Measurements from ENCODE around the gene PTPRN2. TPM values are rescaled to one million over a fixed set of nuclear protein-coding genes. Genes with fewer than 3 reads are reported as not detected.

PTPRN2 gene
- total and polyA plus RNA-seq, 2 donors (not counting 3 experiments of a cell fraction or from before 2014, with no cell fraction given) = 0.62 to 0.88 TPM

- TF ChIP-seq MAX (IDR thresholded peaks at IDR 0.05; ENCODE audit: insufficient read depth, insufficient read length) = no peak
- TF ChIP-seq, protein P1, sequence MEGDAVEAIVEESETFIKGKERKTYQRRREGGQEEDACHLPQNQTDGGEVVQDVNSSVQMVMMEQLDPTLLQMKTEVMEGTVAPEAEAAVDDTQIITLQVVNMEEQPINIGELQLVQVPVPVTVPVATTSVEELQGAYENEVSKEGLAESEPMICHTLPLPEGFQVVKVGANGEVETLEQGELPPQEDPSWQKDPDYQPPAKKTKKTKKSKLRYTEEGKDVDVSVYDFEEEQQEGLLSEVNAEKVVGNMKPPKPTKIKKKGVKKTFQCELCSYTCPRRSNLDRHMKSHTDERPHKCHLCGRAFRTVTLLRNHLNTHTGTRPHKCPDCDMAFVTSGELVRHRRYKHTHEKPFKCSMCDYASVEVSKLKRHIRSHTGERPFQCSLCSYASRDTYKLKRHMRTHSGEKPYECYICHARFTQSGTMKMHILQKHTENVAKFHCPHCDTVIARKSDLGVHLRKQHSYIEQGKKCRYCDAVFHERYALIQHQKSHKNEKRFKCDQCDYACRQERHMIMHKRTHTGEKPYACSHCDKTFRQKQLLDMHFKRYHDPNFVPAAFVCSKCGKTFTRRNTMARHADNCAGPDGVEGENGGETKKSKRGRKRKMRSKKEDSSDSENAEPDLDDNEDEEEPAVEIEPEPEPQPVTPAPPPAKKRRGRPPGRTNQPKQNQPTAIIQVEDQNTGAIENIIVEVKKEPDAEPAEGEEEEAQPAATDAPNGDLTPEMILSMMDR (IDR thresholded peaks at IDR 0.05; ENCODE audit: extremely low read depth in 1 of 2, insufficient read depth in 1 of 2, low read depth in 1 of 2, low read length in 2 of 2) = no peak
- no peak for TF ChIP-seq FOS (IDR thresholded peaks at IDR 0.05; ENCODE audit: borderline replicate concordance, insufficient read depth, low read length)
- TF ChIP-seq MYC (IDR thresholded peaks at IDR 0.05; ENCODE audit: low read depth, low read length) = no peak
- TF ChIP-seq POLR2A (IDR thresholded peaks at IDR 0.05; ENCODE audit: low read depth, low read length) = no peak
- no peak for TF ChIP-seq JUN (IDR thresholded peaks at IDR 0.05; ENCODE audit: borderline replicate concordance, insufficient read depth, insufficient read length, low read depth)
- TF ChIP-seq GATA2 (IDR thresholded peaks at IDR 0.05; ENCODE audit: insufficient read depth, insufficient read length, low read depth, low read length) = no peak
- TF ChIP-seq POLR2AphosphoS5 (IDR thresholded peaks at IDR 0.05; ENCODE audit: insufficient read depth, low read depth, low read length) = no peak
- no peak for TF ChIP-seq EZH2 (IDR thresholded peaks at IDR 0.05; ENCODE audit: borderline replicate concordance, low read depth, low read length, severe bottlenecking)
- no peaks in the 10 kb centered on the region for H3K9me1 ChIP-seq (replicated peaks; ENCODE audit: control insufficient read depth, extremely low read depth, insufficient read depth, low read length)
- no peak overlapping the region for H2AFZ ChIP-seq (ENCODE audit: low read depth, low read length)
- intact Hi-C loops (cut with micrococcal nuclease) (no loop called here), dilution Hi-C loops (cut with MboI; ENCODE audit: extremely low pct_ligation_motif_present, low sequenced_read_pairs) (no loop called here)
- ChIA-PET CTCF (no interaction called here), POLR2A (no interaction called here)
- no peak overlapping the region for H3K27ac ChIP-seq (ENCODE audit: insufficient read depth, low read depth, low read length)
- no peaks in the 10 kb centered on the region for H3K27me3 ChIP-seq (ENCODE audit: control insufficient read depth in 2 of 2, insufficient read depth in 2 of 2, low read length in 2 of 2)
- no peaks in the 10 kb centered on the region for H4K20me1 ChIP-seq (replicated peaks; ENCODE audit: control insufficient read depth, extremely low read depth, insufficient read depth, low read length)
- no TSS peak for BruUV-seq (replicated peaks)
- peaks cover 2% of the 10 kb centered on the region for H3K9me3 ChIP-seq (replicated peaks; ENCODE audit: control insufficient read depth, insufficient read depth, low read length)
- H3K4me2 ChIP-seq (ENCODE audit: insufficient read depth, low read length) = no peak overlapping the region
- H3K36me3 ChIP-seq (ENCODE audit: control insufficient read depth in 2 of 2, extremely low read depth in 1 of 2, insufficient read depth in 2 of 2, low read length in 2 of 2) = no peaks in the 10 kb centered on the region
- no peak for DNase-seq (ENCODE audit: low read depth, low spot score)
- FAIRE-seq = no peak
- no peak overlapping the region for H3K9ac ChIP-seq (replicated peaks; ENCODE audit: extremely low read depth, insufficient read depth, low read length)
- no peaks in the 10 kb centered on the region for H3K79me2 ChIP-seq (ENCODE audit: control insufficient read depth, insufficient read depth, low read length)
- no peaks in the 10 kb centered on the region for H3K4me1 ChIP-seq (ENCODE audit: control insufficient read depth, extremely low read depth, insufficient read depth, low read length)
- no peak overlapping the region for H3K4me3 ChIP-seq (replicated peaks in 1 of 3; ENCODE audit: insufficient read depth in 1 of 3, low read depth in 1 of 3, low read length in 3 of 3)
Measured at GRCh38 chr7:157856873-157857577, 730.6 kb downstream of the PTPRN2 start.

Data from endothelial cell of umbilical vein (primary cell).